Measurements from ENCODE around the gene EYA2. TPM values are rescaled to one million over a fixed set of nuclear protein-coding genes. Genes with fewer than 3 reads are reported as not detected.

The EYA2 gene
- total and polyA plus RNA-seq, 4 donors, result 1.6 to 4.4 (median 2.1) TPM

- H3K27ac ChIP-seq (ENCODE audit: low read depth in 1 of 2, low read length in 1 of 2), result no peak overlapping the region
- TF ChIP-seq CTCF (IDR thresholded peaks at IDR 0.05; ENCODE audit: control extremely low read depth, extremely low read depth), result no peak
- H3K36me3 ChIP-seq (ENCODE audit: control insufficient read depth in 4 of 4, insufficient read depth in 4 of 4, low read length in 4 of 4), result no peaks in the 10 kb centered on the region
- H3K4me3 ChIP-seq, result no peak overlapping the region
- 67 to 77% methylated on average over 7 of the region's 7 CpGs for WGBS, 2 donors
- ATAC-seq (ENCODE audit: insufficient read depth, low FRiP score) (no peak), DNase-seq (no peak)
- no peak overlapping the region for H3K9ac ChIP-seq (ENCODE audit: insufficient read depth in 1 of 2, low read length in 2 of 2)
- H3K27me3 ChIP-seq (ENCODE audit: control insufficient read depth in 3 of 3, insufficient read depth in 3 of 3, low read length in 2 of 3), result peaks cover 16 to 63% (median 43%) of the 10 kb centered on the region in 3 donors
- peaks cover 0 to 23% (median 0%) of the 10 kb centered on the region in 5 donors for H3K4me1 ChIP-seq (ENCODE audit: control insufficient read depth in 5 of 5, insufficient read depth in 5 of 5, low read length in 5 of 5)
- peaks cover 0 to 3% (median 0%) of the 10 kb centered on the region in 4 donors for H3K9me3 ChIP-seq (ENCODE audit: control insufficient read depth in 4 of 4, insufficient read depth in 3 of 4, low read length in 3 of 4)
Measured at GRCh38 chr20:46898423-46898822, 3.8 kb downstream of the EYA2 start.

GRCh38 chr20:46899621-46900020, 5.0 kb downstream of the EYA2 start:
- H3K4me3 ChIP-seq, result no peak overlapping the region
- peak; percentile 48 to 64 (median 49) for DNase-seq
- H3K27me3 ChIP-seq (ENCODE audit: control insufficient read depth in 3 of 3, insufficient read depth in 3 of 3, low read length in 2 of 3), result peaks cover 8 to 53% (median 36%) of the 10 kb centered on the region in 3 donors
- TF ChIP-seq CTCF (IDR thresholded peaks at IDR 0.05; ENCODE audit: control extremely low read depth, extremely low read depth), result no peak
- H3K9me3 ChIP-seq (ENCODE audit: control insufficient read depth in 4 of 4, insufficient read depth in 3 of 4, low read length in 3 of 4), result peaks cover 0 to 3% (median 0%) of the 10 kb centered on the region in 4 donors
- H3K4me1 ChIP-seq (ENCODE audit: control insufficient read depth in 5 of 5, insufficient read depth in 5 of 5, low read length in 5 of 5), result peaks cover 0 to 23% (median 0%) of the 10 kb centered on the region in 5 donors
- no peak for ATAC-seq (ENCODE audit: insufficient read depth, low FRiP score)
- 58 to 71% methylated on average over 11 of the region's 11 CpGs for WGBS, 2 donors
- no peak overlapping the region for H3K9ac ChIP-seq (ENCODE audit: insufficient read depth in 1 of 2, low read length in 2 of 2)
- no peaks in the 10 kb centered on the region for H3K36me3 ChIP-seq (ENCODE audit: control insufficient read depth in 4 of 4, insufficient read depth in 4 of 4, low read length in 4 of 4)
- H3K27ac ChIP-seq (ENCODE audit: low read depth in 1 of 2, low read length in 1 of 2), result no peak overlapping the region

GRCh38 chr20:46900086-46900485, 5.4 kb downstream of the EYA2 start:
- peaks cover 0 to 3% (median 0%) of the 10 kb centered on the region in 4 donors for H3K9me3 ChIP-seq (ENCODE audit: control insufficient read depth in 4 of 4, insufficient read depth in 3 of 4, low read length in 3 of 4)
- H3K27ac ChIP-seq (ENCODE audit: low read depth in 1 of 2, low read length in 1 of 2), result no peak overlapping the region
- no peak for TF ChIP-seq CTCF (IDR thresholded peaks at IDR 0.05; ENCODE audit: control extremely low read depth, extremely low read depth)
- ATAC-seq (ENCODE audit: insufficient read depth, low FRiP score) (no peak), DNase-seq (no peak)
- no peak overlapping the region for H3K4me3 ChIP-seq
- H3K36me3 ChIP-seq (ENCODE audit: control insufficient read depth in 4 of 4, insufficient read depth in 4 of 4, low read length in 4 of 4), result no peaks in the 10 kb centered on the region
- no peak overlapping the region for H3K9ac ChIP-seq (ENCODE audit: insufficient read depth in 1 of 2, low read length in 2 of 2)
- peaks cover 0 to 21% (median 0%) of the 10 kb centered on the region in 5 donors for H3K4me1 ChIP-seq (ENCODE audit: control insufficient read depth in 5 of 5, insufficient read depth in 5 of 5, low read length in 5 of 5)
- WGBS, 2 donors, result 33 to 58% methylated on average over 6 of the region's 6 CpGs
- H3K27me3 ChIP-seq (ENCODE audit: control insufficient read depth in 3 of 3, insufficient read depth in 3 of 3, low read length in 2 of 3), result peaks cover 4 to 52% (median 36%) of the 10 kb centered on the region in 3 donors

DNA sequence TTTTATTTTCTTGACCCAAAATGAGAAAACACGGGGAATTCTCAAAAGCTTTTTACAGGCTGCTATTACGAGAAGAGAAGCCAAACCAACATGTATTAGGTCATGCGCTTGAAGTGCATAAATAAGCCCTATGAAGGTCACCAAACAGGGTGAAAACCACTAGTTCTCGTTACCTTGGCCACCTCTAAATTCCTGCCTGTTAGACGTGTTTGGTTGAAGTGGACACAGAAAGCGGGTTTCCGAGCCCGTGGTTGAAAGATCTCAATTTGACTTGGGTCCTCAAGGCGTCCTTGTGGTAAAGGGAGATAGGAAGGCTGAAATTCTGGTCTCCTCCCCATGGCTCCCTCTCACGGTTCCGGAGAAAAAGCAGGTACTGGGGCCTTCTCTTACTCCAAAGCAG, 6.2 kb downstream of the EYA2 start:
- TF ChIP-seq CTCF (IDR thresholded peaks at IDR 0.05; ENCODE audit: control extremely low read depth, extremely low read depth), result no peak
- Histone ChIP-seq H3K27ac (ENCODE audit: low read depth in 1 of 2, low read length in 1 of 2) (no peak overlapping the region), H3K4me1 (ENCODE audit: control insufficient read depth in 5 of 5, insufficient read depth in 5 of 5, low read length in 5 of 5) (peaks cover 0 to 17% (median 0%) of the 10 kb centered on the region in 5 donors), H3K36me3 (ENCODE audit: control insufficient read depth in 4 of 4, insufficient read depth in 4 of 4, low read length in 4 of 4) (no peaks in the 10 kb centered on the region), H3K9me3 (ENCODE audit: control insufficient read depth in 4 of 4, insufficient read depth in 3 of 4, low read length in 3 of 4) (peaks cover 0 to 3% (median 0%) of the 10 kb centered on the region in 4 donors), H3K9ac (ENCODE audit: insufficient read depth in 1 of 2, low read length in 2 of 2) (no peak overlapping the region), H3K27me3 (ENCODE audit: control insufficient read depth in 3 of 3, insufficient read depth in 3 of 3, low read length in 2 of 3) (peaks cover 0 to 46% (median 30%) of the 10 kb centered on the region in 3 donors), H3K4me3 (no peak overlapping the region)
- WGBS, 2 donors, result 65 to 88% methylated on average over 11 of the region's 11 CpGs
- DNase-seq (no peak), ATAC-seq (ENCODE audit: insufficient read depth, low FRiP score) (no peak)
